ENCODE data around the gene TDRD15. TPM values are rescaled to one million over a fixed set of nuclear protein-coding genes. Genes with fewer than 3 reads are reported as not detected.

Gene TDRD15
- total RNA-seq = under 1 TPM in 2 of 6 donors, not detected in 4; 0.07 to 0.11 TPM

DNA sequence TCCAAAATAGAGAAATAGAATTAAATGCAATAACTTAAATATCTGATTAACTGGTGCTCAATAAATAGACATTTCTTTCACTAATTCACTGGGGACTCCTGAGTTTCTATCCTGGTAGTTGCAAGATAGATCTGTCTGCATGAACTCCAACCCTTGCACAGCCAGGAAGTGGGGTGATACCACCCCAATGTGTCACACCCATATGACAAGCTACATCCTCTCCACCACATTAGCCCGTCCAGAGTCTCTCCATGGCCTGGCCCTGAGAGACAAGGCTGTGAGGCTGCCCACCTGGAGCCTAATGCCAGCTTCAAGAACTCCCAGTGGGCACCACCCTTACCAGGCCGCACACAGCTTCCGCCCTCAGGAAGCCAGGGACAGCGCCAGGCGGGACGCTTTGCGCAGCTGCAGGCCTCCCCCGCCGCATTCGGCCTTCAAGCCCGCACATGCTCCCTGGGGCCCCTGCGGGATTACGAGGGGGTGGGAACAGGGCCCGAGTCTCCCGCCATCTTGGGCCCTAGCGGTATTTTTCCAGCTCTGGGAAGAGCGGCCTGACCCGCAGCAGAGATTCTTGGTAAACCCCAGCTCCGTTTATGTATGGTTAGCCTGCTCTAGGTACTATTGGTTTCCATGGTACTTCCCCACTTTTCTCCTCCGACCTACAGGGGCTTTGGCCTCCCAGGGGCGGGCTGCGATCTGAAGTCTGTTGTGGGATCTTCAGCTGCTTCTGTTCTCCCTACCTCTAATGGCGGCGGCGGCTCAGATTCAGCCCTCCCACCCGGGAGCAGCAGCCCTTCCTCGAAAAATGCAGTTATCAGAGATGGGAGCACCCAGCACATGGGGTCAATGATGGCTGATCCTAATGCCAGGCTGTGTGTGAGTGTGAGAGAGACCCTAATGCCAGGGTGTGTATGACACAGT, at the start of gene TDRD15:
Gene TDRD15 (plus strand): TSS at position 496 of the 921 bp plus-strand sequence. CDS start 13,500 bp downstream, outside the sequence.
- 92 to 95% methylated on average over 22 to 27 of the region's 27 CpGs for WGBS, 2 donors
- ATAC-seq (ENCODE audit: low FRiP score in 2 of 2) (peak in 1 of 2 donors; percentile 49), DNase-seq (peak in 1 of 2 donors; percentile 66)
- H3K27me3 ChIP-seq = no peaks in the 10 kb centered on the region
- no peaks in the 10 kb centered on the region for H3K4me1 ChIP-seq
- H3K27ac ChIP-seq = no peak within 1 kb of the TSS
- TF ChIP-seq EP300 (IDR thresholded peaks at IDR 0.05) (no peak), POLR2A (IDR thresholded peaks at IDR 0.05) (no peak), CTCF (IDR thresholded peaks at IDR 0.05) (no peak), POLR2AphosphoS5 (IDR thresholded peaks at IDR 0.05) (no peak)
- H3K4me3 ChIP-seq = no peak within 1 kb of the TSS
- H3K9me3 ChIP-seq = no peaks in the 10 kb centered on the region
- no peaks in the 10 kb centered on the region for H3K36me3 ChIP-seq

DNA sequence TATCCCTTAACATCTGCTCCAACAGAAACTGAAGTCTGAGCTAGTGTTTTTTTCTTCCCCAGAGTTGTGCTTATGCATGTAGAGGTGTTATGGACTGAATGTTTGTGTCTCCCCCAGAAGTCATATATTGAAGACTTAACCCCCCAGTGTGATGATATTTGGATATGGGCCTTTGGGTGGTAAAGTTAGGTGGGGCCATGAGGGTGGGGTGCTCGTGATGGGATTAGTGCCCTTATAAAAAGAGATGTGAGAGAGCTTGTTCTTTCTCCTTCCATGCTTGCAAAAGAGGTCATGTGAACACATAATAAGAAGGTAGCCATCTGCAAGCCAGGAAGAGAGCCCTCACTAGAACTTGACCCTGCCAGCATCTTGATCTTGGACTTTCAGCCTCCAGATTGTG, 45.5 kb upstream of the TDRD15 start:
- Histone ChIP-seq H3K9me3 (peaks cover 0 to 6% (median 0%) of the 10 kb centered on the region in 4 donors), H3K27me3 (no peaks in the 10 kb centered on the region), H3K36me3 (no peaks in the 10 kb centered on the region), H3K4me1 (no peaks in the 10 kb centered on the region), H3K4me3 (no peak overlapping the region), H3K27ac (no peak overlapping the region)
- TF ChIP-seq CTCF (IDR thresholded peaks at IDR 0.05) = no peak
- no peak for TF ChIP-seq POLR2AphosphoS5 (IDR thresholded peaks at IDR 0.05)
- TF ChIP-seq EP300 (IDR thresholded peaks at IDR 0.05) = no peak
- TF ChIP-seq POLR2A (IDR thresholded peaks at IDR 0.05) = no peak
- WGBS, 2 donors = 79 to 86% methylated on average over 1 of the region's 1 CpG
- ATAC-seq (ENCODE audit: low FRiP score in 2 of 2) (no peak), DNase-seq (no peak)

- no peak for TF ChIP-seq EP300 (IDR thresholded peaks at IDR 0.05)
- no peak for TF ChIP-seq CTCF (IDR thresholded peaks at IDR 0.05)
- no peak for TF ChIP-seq POLR2AphosphoS5 (IDR thresholded peaks at IDR 0.05)
- TF ChIP-seq POLR2A (IDR thresholded peaks at IDR 0.05) = no peak
Measured at GRCh38 chr2:21083482-21083881, 40.3 kb upstream of the TDRD15 start.

GRCh38 chr2:21084401-21084800, 39.4 kb upstream of the TDRD15 start:
- TF ChIP-seq EP300 (IDR thresholded peaks at IDR 0.05) (no peak), POLR2A (IDR thresholded peaks at IDR 0.05) (no peak), POLR2AphosphoS5 (IDR thresholded peaks at IDR 0.05) (no peak)

More at GRCh38 chr2:21083482-21083881, 40.3 kb upstream of the TDRD15 start:
- H3K27ac ChIP-seq = no peak overlapping the region
- peaks cover 0 to 5% (median 0%) of the 10 kb centered on the region in 4 donors for H3K9me3 ChIP-seq
- H3K4me1 ChIP-seq = no peaks in the 10 kb centered on the region
- WGBS, 2 donors = 86 to 93% methylated on average over 1 of the region's 1 CpG
- ATAC-seq (ENCODE audit: low FRiP score in 2 of 2) = no peak
- no peaks in the 10 kb centered on the region for H3K27me3 ChIP-seq
- no peak overlapping the region for H3K4me3 ChIP-seq
- no peak for DNase-seq
- H3K36me3 ChIP-seq = no peaks in the 10 kb centered on the region

GRCh38 chr2:21092308-21092869, 31.4 kb upstream of the TDRD15 start:
- 60 to 72% methylated on average over 3 of the region's 3 CpGs for WGBS, 2 donors
- ATAC-seq (ENCODE audit: low FRiP score in 2 of 2) = no peak
- Histone ChIP-seq H3K36me3 (no peaks in the 10 kb centered on the region), H3K27me3 (no peaks in the 10 kb centered on the region), H3K27ac (no peak overlapping the region), H3K4me3 (no peak overlapping the region), H3K4me1 (no peaks in the 10 kb centered on the region), H3K9me3 (no peaks in the 10 kb centered on the region)
- no peak for DNase-seq
- TF ChIP-seq EP300 (IDR thresholded peaks at IDR 0.05) = no peak
- TF ChIP-seq POLR2A (IDR thresholded peaks at IDR 0.05) = no peak
- no peak for TF ChIP-seq CTCF (IDR thresholded peaks at IDR 0.05)
- no peak for TF ChIP-seq POLR2AphosphoS5 (IDR thresholded peaks at IDR 0.05)

More at GRCh38 chr2:21084401-21084800, 39.4 kb upstream of the TDRD15 start:
- WGBS, 2 donors = 76% methylated on average over 4 of the region's 4 CpGs
- H3K9me3 ChIP-seq = no peaks in the 10 kb centered on the region
- DNase-seq (no peak), ATAC-seq (ENCODE audit: low FRiP score in 2 of 2) (no peak)
- H3K27me3 ChIP-seq = no peaks in the 10 kb centered on the region
- H3K36me3 ChIP-seq = no peaks in the 10 kb centered on the region
- no peak overlapping the region for H3K4me3 ChIP-seq
- no peak overlapping the region for H3K27ac ChIP-seq
- H3K4me1 ChIP-seq = no peaks in the 10 kb centered on the region

Data from upper lobe of left lung (tissue), 6 donors.